NCI-H524 (cell line): ENCODE data around the gene CAVIN1.
"Not testable (repeated sequence)": the region's sequence is repeated elsewhere in the genome, so short reads cannot be mapped to it uniquely, and the experiment has no call there.

Experiments used
- DNase-seq, 2 experiments: peaks; one replicate each; lab custom pipeline; 2025; lab: John Stamatoyannopoulos, UW

The CAVIN1 gene, protein sequence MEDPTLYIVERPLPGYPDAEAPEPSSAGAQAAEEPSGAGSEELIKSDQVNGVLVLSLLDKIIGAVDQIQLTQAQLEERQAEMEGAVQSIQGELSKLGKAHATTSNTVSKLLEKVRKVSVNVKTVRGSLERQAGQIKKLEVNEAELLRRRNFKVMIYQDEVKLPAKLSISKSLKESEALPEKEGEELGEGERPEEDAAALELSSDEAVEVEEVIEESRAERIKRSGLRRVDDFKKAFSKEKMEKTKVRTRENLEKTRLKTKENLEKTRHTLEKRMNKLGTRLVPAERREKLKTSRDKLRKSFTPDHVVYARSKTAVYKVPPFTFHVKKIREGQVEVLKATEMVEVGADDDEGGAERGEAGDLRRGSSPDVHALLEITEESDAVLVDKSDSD

GRCh38 chr17:42422958-42423712, at the start of gene CAVIN1:
TSS of gene CAVIN1 (minus strand) at chr17:42423256. CDS start at chr17:42423097, 159 bp downstream.
- peak; percentile 30 to 56 for DNase-seq

DNA sequence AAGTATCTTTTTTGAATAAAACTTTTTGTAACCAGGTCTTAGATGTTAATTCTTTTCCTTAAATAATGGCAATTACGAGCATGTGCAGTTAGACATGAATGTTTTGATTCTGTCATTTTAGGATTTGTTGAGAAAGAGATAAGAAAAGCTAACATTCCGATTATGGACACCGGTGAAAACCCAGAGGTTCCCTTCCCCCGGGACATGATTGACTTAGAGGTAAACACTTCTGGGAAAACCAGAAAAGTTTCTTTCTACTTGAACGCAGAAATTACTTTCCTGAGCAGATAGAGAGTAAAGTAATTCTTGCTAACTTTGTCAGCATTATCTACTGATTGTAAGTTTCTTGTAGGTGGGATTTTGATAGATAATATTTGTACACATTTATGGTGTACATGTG, 44.8 kb upstream of the CAVIN1 start:
- DNase-seq, result no peak

DNA sequence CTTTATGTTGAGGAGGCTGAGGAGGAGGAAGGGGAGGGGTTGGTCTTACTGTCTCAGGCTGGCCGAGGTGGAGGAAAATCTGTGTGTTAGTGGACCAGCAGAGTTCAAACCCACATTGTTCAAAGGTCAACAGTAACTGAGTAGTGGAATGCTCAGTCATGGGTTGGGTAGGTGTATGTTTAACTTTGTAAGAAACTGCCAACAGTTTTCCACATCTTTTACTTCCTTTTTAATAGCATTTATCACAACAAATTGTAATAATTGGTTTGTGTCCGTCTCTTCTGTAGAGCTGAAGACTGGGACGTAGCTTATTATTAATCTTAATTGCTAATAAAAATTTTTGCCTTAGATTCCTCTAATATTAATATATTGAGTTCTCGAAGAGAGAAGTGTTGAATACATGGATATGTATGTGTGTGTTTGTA, 40.9 kb upstream of the CAVIN1 start:
- DNase-seq, result no peak

GRCh38 chr17:42460371-42460770, 37.3 kb upstream of the CAVIN1 start:
- no peak for DNase-seq

DNA sequence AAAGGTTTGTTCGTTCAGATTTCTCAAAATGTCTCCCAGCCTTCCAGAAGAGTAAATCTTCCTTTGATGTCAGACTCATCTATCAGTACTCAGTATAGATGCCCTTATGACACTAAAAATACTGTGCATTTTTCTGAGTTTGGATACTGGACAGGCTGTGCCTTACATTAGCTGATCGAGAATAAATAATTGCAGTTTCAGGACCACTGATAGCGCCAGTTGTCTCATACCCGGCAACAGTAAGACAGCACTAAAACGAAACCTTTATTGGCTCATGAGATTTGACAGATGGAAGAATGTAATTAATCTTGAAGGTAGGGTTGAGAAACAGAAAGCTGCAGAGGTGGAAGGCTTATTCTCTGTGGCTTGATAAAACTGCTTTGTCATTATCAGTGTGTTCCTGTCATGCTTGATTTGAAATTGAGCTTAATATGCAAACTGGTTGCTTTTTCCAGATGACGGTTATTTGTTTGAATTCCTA, 36.8 kb upstream of the CAVIN1 start:
- peak; percentile 30 to 66 for DNase-seq

GRCh38 chr17:42459256-42459800, 36.3 kb upstream of the CAVIN1 start:
- DNase-seq, result peak; percentile 55 to 73

- DNase-seq, result peak; percentile 87 to 93
These were observed 35.6 kb upstream of the CAVIN1 start, which contains the start of gene ATP6V0A1 for GRCh38 chr17:42458497-42459255. TSS of gene ATP6V0A1 (plus strand) at chr17:42458878. CDS start at chr17:42460895, 2,017 bp downstream.

DNA sequence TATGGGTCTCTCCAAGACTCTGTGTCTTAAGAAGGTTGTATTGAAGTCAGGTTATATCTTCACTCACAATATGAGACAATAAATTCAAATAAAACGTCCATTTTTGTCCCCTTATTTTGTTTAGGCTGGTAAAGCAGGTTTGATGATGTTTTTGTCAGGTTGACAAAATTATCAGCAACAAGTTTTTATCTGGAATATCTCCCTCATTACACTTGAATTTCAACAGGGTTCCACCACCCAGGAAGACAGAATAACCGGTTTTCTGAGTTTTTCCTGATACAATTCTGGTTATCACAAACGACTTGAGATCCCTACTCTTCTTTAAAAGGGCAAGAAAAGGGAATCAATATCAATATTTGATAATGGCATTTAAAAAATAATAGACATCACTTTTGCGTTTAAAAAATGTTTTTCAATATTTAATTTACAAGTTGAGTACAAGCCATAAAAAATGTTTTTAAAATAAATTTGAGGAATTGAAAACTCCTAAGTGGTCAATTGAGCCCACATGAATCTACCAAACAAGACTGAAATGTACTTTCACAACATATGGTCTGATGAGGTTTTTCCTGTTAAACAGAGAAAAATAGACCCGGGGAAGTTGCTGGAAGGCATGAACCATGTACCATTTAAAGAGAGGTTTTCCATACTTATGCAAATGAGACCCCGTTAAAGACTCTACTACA, 34.2 kb upstream of the CAVIN1 start:
- DNase-seq, result no peak

DNA sequence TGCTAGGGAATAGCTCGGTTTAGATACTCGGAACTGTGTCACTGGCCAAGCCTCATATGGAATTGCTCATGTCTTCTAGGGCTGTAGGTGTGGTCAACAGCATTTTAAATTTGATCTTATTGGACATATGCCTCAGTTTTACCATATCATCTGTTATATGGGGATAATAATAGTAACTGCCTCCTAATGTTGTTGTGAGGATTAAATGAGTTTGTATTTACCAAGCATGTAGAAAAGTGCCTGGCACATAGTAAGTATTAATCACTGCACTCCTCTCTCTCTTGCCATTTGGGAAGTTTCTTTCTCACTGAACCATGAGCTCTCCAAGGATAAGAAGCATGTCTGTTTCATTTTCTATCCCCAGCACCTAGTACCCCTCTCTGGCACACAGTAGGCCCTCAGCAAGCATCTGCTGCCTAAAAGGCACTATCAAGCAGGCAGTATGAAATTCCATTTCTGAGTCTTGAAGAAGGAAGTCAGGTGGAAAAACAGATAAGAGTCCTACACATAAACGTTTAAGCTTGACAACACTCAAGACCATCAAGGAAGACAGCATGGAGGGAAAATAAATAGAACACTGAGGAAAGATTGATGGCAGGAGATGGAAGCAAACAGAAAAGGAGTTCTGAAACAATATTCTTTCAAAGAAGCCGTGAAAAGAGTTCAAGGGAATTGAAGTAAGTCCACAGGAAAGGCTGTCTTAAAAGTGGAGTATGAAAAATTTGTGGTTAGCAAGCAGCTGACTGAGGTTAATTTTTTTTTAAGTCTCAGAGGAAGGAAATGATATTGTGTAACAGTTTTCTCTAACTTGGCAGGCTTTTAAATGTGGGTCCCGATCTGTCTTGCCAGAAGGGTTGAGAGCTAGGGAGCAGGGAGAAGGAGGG, 33.4 kb upstream of the CAVIN1 start:
- no peak for DNase-seq

DNA sequence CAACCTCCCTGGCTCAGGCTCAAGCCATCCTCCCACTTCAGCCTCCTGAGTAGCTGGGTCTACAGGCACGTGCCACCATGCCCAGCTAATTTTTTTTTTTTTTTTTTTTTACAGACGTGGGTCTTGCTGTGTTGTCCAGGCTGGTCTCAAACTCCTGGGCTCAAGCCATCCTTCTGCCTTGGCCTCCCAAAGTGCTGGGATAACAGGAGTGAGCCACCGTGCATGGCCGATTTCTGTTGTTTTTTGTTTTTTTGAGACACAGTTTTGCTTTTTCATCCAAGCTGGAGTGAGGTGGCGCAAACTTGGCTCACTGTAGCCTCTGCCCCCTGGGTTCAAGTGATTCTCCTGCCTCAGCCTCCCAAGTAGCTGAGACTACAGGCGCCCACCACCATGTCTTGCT, 31.9 kb upstream of the CAVIN1 start:
- not testable (repeated sequence) for DNase-seq

DNA sequence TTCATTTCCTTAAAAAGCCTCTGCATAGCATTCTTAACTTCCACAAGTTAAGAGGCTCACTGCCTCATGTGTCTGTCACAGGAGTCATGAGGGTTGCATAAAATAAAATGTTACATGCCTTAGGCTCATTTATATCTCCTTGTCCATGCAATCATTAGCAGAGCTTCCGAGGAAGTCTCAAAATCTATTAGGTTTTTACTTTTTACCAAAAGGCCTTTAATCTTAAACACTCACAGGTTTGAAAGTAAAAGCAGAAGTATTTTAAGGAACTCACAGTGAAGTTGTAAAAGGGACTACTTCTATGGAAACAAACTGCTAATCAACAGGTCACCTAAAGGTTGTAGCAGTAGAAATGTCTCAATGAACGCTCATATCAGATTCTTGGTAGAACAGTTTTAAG, 30.4 kb upstream of the CAVIN1 start:
- no peak for DNase-seq

- not testable (repeated sequence) for DNase-seq
These were observed 28.2 kb upstream of the CAVIN1 start for GRCh38 chr17:42451270-42451669.

GRCh38 chr17:42449838-42450237, 26.8 kb upstream of the CAVIN1 start:
- not testable (repeated sequence) for DNase-seq

DNA sequence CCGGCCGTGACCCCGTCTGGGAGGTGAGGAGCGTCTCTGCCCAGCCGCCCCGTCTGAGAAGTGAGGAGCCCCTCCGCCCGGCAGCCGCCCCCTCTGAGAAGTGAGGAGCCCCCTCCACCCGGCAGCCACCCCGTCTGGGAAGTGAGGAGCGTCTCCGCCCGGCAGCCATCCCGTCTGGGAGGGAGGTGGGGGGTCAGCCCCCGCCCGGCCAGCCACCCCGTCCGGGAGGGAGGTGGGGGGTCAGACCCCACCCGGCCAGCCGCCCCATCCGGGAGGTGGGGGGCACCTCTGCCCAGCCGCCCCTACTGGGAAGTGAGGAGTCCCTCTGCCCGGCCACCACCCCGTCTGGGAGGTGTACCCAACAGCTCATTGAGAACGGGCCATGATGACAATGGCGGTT, 26.1 kb upstream of the CAVIN1 start:
- not testable (repeated sequence) for DNase-seq

GRCh38 chr17:42442196-42442565, 19.1 kb upstream of the CAVIN1 start:
- DNase-seq, result no peak

GRCh38 chr17:42441371-42442195, 18.5 kb upstream of the CAVIN1 start:
- DNase-seq, result no peak

DNA sequence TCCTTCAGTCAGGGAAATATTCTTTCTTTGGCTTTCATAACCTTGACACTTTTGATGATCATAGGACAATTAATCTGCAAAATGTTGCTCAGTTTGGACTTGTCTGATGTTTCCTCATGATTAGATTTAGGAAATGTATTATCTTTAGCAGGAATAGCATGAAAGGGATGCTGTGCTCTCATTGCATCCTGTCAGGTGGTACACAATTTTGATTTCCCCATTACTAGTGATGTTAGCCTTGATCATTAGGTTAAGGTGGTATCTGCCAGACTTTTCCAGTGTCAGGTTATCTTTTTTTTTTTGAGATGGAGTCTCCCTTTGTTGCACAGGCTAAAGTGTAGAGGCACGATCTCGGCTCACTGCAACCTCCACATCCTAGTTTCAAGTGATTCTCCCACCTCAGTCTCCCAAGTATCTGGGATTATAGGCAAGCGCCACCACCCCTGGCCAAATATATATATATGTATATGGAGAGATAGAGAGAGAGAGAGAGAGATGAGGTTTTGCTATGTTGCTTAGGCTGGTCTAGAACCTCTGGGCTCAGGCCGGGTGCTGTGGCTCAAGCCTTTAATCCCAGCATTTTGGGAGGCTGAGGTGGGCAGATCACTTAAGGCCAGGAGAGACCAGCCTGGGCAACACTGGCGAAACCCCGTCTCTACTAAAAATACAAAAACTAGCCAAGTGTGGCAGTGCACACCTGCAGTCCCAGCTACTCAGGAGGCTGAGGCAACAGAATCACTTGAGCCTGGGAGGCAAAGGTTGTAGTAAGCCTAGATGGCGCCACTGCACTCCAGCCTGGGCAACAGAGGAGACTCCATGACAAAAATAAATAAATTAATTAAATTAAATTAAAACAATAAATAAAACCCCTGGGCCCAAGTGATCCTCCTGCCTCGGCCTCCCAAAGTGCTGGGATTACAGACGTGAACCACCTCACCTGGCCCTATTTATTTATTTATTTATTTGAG, 15.8 kb upstream of the CAVIN1 start:
- peak in 1 of 2 experiments; percentile 25 for DNase-seq

DNA sequence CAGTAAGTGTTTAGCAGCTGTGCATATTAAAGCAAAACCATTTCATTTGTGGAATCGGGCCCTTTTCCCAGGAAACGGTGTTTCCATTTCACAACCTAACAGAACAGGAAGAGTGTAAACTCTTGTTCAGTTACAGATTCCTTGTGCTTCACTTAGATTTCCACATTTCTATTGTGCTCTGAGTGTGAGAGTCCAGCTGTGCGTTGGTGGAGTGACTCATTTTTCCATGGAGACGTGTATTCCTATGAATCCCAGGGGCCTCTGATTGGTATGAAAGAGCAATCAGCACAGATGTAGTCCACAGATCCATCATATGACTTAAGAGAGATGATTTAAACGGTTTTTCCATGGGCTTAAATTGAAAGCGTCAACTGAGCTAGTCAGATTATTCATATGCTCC, 13.3 kb upstream of the CAVIN1 start:
- peak; percentile 28 to 84 for DNase-seq
